WTC11 (cell line): ENCODE results near the gene DMRTA1. TPM values are rescaled to one million over a fixed set of nuclear protein-coding genes. Genes with fewer than 3 reads are reported as not detected.
A peak's percentile ranks its signal among the peaks of the same experiment; 100 is the strongest.

Source experiments
- ATAC-seq: fragments of 200-7000 bp; cut with Tn5 transposase; 2 replicates; pipeline ENCODE4 v1.10.0; 2021; ENCODE audit warnings: mild to moderate bottlenecking, moderate library complexity
- CTCF ChIA-PET: fragments of 300-600 bp; sonication (Branson Sonifier 250); formaldehyde crosslinking; loops from one replicate; lab custom pipeline; 2021; ENCODE audit warnings: antibody characterized with exemption; lab: Charles Lee
- POLR2A ChIA-PET: fragments of 350-600 bp; sonication (Branson Sonifier 250); formaldehyde crosslinking; loops from one replicate; lab custom pipeline; 2021; ENCODE audit warnings: antibody characterized with exemption; lab: Charles Lee
- DNase-seq: peaks from one replicate; pipeline ENCODE4 v3.0.0; 2021; ENCODE audit warnings: low spot score
- H3K27ac Mint-ChIP-seq: 2 replicates; pipeline ENCODE4 v1.8.0; 2021; ENCODE audit warnings: mixed read lengths
- H3K27me3 Mint-ChIP-seq: 2 replicates; pipeline ENCODE4 v1.8.0; 2021; ENCODE audit warnings: low read depth, mild to moderate bottlenecking, moderate library complexity, mixed read lengths
- H3K36me3 Mint-ChIP-seq: 2 replicates; pipeline ENCODE4 v1.8.0; 2021; ENCODE audit warnings: mixed read lengths
- H3K4me1 Mint-ChIP-seq: 2 replicates; pipeline ENCODE4 v1.8.0; 2022; ENCODE audit warnings: mixed read lengths
- H3K4me3 Mint-ChIP-seq: 2 replicates; pipeline ENCODE4 v1.8.0; 2021; ENCODE audit warnings: mild to moderate bottlenecking, moderate library complexity, mixed read lengths
- H3K9me3 Mint-ChIP-seq: 2 replicates; pipeline ENCODE4 v1.8.0; 2021; ENCODE audit warnings: mixed read lengths
- ATF1 ChIP-seq: sonication (generic); formaldehyde crosslinking; IDR thresholded peaks from 2 replicates; pipeline ENCODE4 v1.8.1; 2023; ENCODE audit warnings: mild to moderate bottlenecking, moderate library complexity, missing genetic modification reagents
- E2F5 ChIP-seq: sonication (generic); formaldehyde crosslinking; IDR thresholded peaks from 2 replicates; pipeline ENCODE4 v1.8.1; 2022; ENCODE audit warnings: mild to moderate bottlenecking, moderate library complexity, missing genetic modification reagents
- EMX1 ChIP-seq: fragments of 250-450 bp; sonication (Bioruptor Pico); IDR thresholded peaks from 2 replicates; pipeline ENCODE4 v1.8.0; 2021; ENCODE audit warnings: mild to moderate bottlenecking
- ESRRA ChIP-seq: sonication (generic); formaldehyde crosslinking; IDR thresholded peaks from 2 replicates; pipeline ENCODE4 v1.8.1; 2022; ENCODE audit warnings: mild to moderate bottlenecking, missing genetic modification reagents, borderline replicate concordance
- ETV6 ChIP-seq: sonication (generic); formaldehyde crosslinking; IDR thresholded peaks from 2 replicates; pipeline ENCODE4 v1.8.1; 2022; ENCODE audit warnings: mild to moderate bottlenecking, missing genetic modification reagents
- FOXJ3 ChIP-seq: sonication (generic); formaldehyde crosslinking; IDR thresholded peaks from 2 replicates; pipeline ENCODE4 v1.9.0; 2021; ENCODE audit warnings: missing genetic modification reagents, mild to moderate bottlenecking, borderline replicate concordance
- GRHL2 ChIP-seq: fragments of 250-450 bp; sonication (Bioruptor Pico); IDR thresholded peaks from 2 replicates; pipeline ENCODE4 v1.8.0; 2022; ENCODE audit warnings: mild to moderate bottlenecking, moderate library complexity; ENCODE audit not compliant: insufficient replicate concordance, severe bottlenecking
- GTF2I ChIP-seq: fragments of 250-450 bp; sonication (Bioruptor Pico); conservative IDR thresholded peaks from 2 replicates; pipeline ENCODE4 v1.4.0; 2021; ENCODE audit warnings: mild to moderate bottlenecking
- MLX ChIP-seq: sonication (generic); formaldehyde crosslinking; IDR thresholded peaks from 2 replicates; pipeline ENCODE4 v1.8.1; 2023; ENCODE audit warnings: mild to moderate bottlenecking, missing genetic modification reagents, moderate library complexity
- MXD4 ChIP-seq: fragments of 250-450 bp; sonication (Bioruptor Pico); IDR thresholded peaks from 2 replicates; pipeline ENCODE4 v1.8.0; 2021; ENCODE audit warnings: mild to moderate bottlenecking, moderate library complexity, borderline replicate concordance
- NFYB ChIP-seq: sonication (generic); formaldehyde crosslinking; conservative IDR thresholded peaks from 2 replicates; pipeline ENCODE4 v1.8.0; 2022; ENCODE audit warnings: low read depth, missing genetic modification reagents
- NR3C1 ChIP-seq: sonication (generic); formaldehyde crosslinking; conservative IDR thresholded peaks from 2 replicates; pipeline ENCODE4 v1.8.1; 2023; ENCODE audit warnings: low read depth, mild to moderate bottlenecking, missing genetic modification reagents
- SP1 ChIP-seq: sonication (generic); formaldehyde crosslinking; conservative IDR thresholded peaks from 2 replicates; pipeline ENCODE4 v1.8.1; 2022; ENCODE audit warnings: missing genetic modification reagents
- TEAD1 ChIP-seq: sonication (generic); formaldehyde crosslinking; IDR thresholded peaks from 2 replicates; pipeline ENCODE4 v1.8.0; 2022; ENCODE audit warnings: mild to moderate bottlenecking, missing genetic modification reagents
- TP53 ChIP-seq: sonication (generic); formaldehyde crosslinking; IDR thresholded peaks from 2 replicates; pipeline ENCODE4 v1.8.1; 2023; ENCODE audit warnings: mild to moderate bottlenecking, missing genetic modification reagents
- ZNF121 ChIP-seq: sonication (generic); formaldehyde crosslinking; IDR thresholded peaks from 2 replicates; pipeline ENCODE4 v1.8.0; 2023; ENCODE audit warnings: missing genetic modification reagents
- ZNF138 ChIP-seq: sonication (generic); formaldehyde crosslinking; conservative IDR thresholded peaks from 2 replicates; pipeline ENCODE4 v1.8.1; 2022; ENCODE audit warnings: mild to moderate bottlenecking, moderate library complexity, missing genetic modification reagents
- ZNF219 ChIP-seq: sonication (generic); formaldehyde crosslinking; IDR thresholded peaks from 2 replicates; pipeline ENCODE4 v1.8.0; 2023; ENCODE audit warnings: missing genetic modification reagents, mild to moderate bottlenecking, borderline replicate concordance
- ZNF263 ChIP-seq: sonication (generic); formaldehyde crosslinking; IDR thresholded peaks from 2 replicates; pipeline ENCODE4 v1.8.1; 2022; ENCODE audit warnings: low read depth, mild to moderate bottlenecking, moderate library complexity, missing genetic modification reagents
- ZNF281 ChIP-seq: sonication (generic); formaldehyde crosslinking; IDR thresholded peaks from 2 replicates; pipeline ENCODE4 v1.8.0; 2023; ENCODE audit warnings: mild to moderate bottlenecking, missing genetic modification reagents
- ZNF317 ChIP-seq: sonication (generic); formaldehyde crosslinking; IDR thresholded peaks from 2 replicates; pipeline ENCODE4 v1.8.1; 2023; ENCODE audit warnings: low read depth, mild to moderate bottlenecking, moderate library complexity, missing genetic modification reagents, borderline replicate concordance
- ZNF512 ChIP-seq: sonication (generic); formaldehyde crosslinking; IDR thresholded peaks from 2 replicates; pipeline ENCODE4 v1.8.1; 2022; ENCODE audit warnings: missing genetic modification reagents, borderline replicate concordance
- ZNF532 ChIP-seq: fragments of 250-450 bp; sonication (Bioruptor Pico); IDR thresholded peaks from 2 replicates; pipeline ENCODE4 v1.9.0; 2021; ENCODE audit warnings: mild to moderate bottlenecking, borderline replicate concordance
- ZSCAN18 ChIP-seq: fragments of 250-450 bp; sonication (Bioruptor Pico); IDR thresholded peaks from 2 replicates; pipeline ENCODE4 v2.1.2; 2022; ENCODE audit warnings: mild to moderate bottlenecking, moderate library complexity
- total RNA-seq: library from RNA; stranded (reverse); gene quantifications from 3 replicates; pipeline ENCODE4 v1.2.3, GENCODE V29; 2021

Gene DMRTA1
- total RNA-seq, 1 experiment from 2014 or later = 2.4 TPM

- TF ChIP-seq ZNF219 (0 out of 2 replicates have a peak, but pooled peaks have one; percentile 23), ATF1 (CRISPR knock-in tag) (no peak), E2F5 (CRISPR knock-in tag) (0 out of 2 replicates have a peak, but pooled peaks have one; percentile 12), TEAD1 (CRISPR knock-in tag) (no peak), ZNF317 (CRISPR knock-in tag) (no peak), SP1 (CRISPR knock-in tag) (no peak; the same call in 1 of the 2 replicates), NFYB (CRISPR knock-in tag) (no peak; the same call in 1 of the 2 replicates), ZSCAN18 (CRISPR knock-in tag) (no peak), MLX (CRISPR knock-in tag) (no peak), ZNF532 (no peak)
Measured at GRCh38 chr9:22446950-22447617, 460 bp downstream of the DMRTA1 start (continued).

- H3K4me1 Mint-ChIP-seq = peaks cover 22% of the 10 kb centered on the region
- CTCF ChIA-PET = interaction anchor here (1.2 to 1.8 kb wide), 3 partner anchors 22 to 144 kb away, joined by 3 to 6 read pairs (median 5); no protein-coding TSS in a partner anchor
- H3K9me3 Mint-ChIP-seq = no peaks in the 10 kb centered on the region; the same call in 1 of the 2 replicates
- peak overlapping the region; percentile 72 for H3K27ac Mint-ChIP-seq
- peak overlapping the region; percentile 80 for H3K4me3 Mint-ChIP-seq
- peaks cover 7% of the 10 kb centered on the region for H3K27me3 Mint-ChIP-seq
- POLR2A ChIA-PET = interaction anchor here (0.5 kb wide), 1 partner anchor 727 kb away, joined by 3 read pairs; no protein-coding TSS in a partner anchor
- H3K36me3 Mint-ChIP-seq = no peaks in the 10 kb centered on the region
- ATAC-seq = no peak
- no peak for DNase-seq
- TF ChIP-seq EMX1 (CRISPR knock-in tag) (no peak), ZNF281 (CRISPR knock-in tag) (no peak), FOXJ3 (no peak), MXD4 (CRISPR knock-in tag) (no peak), NR3C1 (CRISPR knock-in tag) (no peak), ZNF512 (CRISPR knock-in tag) (no peak), ESRRA (no peak), GRHL2 (CRISPR knock-in tag) (no peak), GTF2I (CRISPR knock-in tag) (0 out of 2 replicates have a peak, but pooled peaks have one; percentile 47), ZNF138 (CRISPR knock-in tag) (no peak), TP53 (CRISPR knock-in tag) (no peak), ETV6 (no peak), ZNF121 (CRISPR knock-in tag) (peak; percentile 100), ZNF263 (CRISPR knock-in tag) (no peak), SP1 (CRISPR knock-in tag) (no peak)
Measured at GRCh38 chr9:22447618-22448305, 1.1 kb downstream of the DMRTA1 start.
